Prostate gland (tissue), 2 donors: ENCODE data around the gene COL5A1.

ENCODE experiments used
- POLR2A ChIP-seq: fragments of 450-650 bp; IDR thresholded peaks from one replicate; pipeline ENCODE4 v1.6.1; 2016; ENCODE audit warnings: antibody characterized with exemption, mild to moderate bottlenecking
- POLR2AphosphoS5 ChIP-seq: sonication (generic); formaldehyde crosslinking; IDR thresholded peaks from one replicate; pipeline ENCODE4 v1.6.1; 2017; ENCODE audit warnings: antibody characterized with exemption
- TF ChIP-seq, protein P1 (sequence below), 4 experiments: fragments of 200-600 bp in 2 of 4; fragments of 450-650 bp in 2 of 4; sonication (generic) in 2 of 4; IDR thresholded peaks; 1 replicate in 3 of 4; 2 replicates in 1 of 4; pipeline ENCODE4 v1.5.1; 2016 to 2019; ENCODE audit warnings: antibody characterized with exemption in 4 of 4, mild to moderate bottlenecking in 2 of 4, moderate library complexity in 2 of 4

DNA sequence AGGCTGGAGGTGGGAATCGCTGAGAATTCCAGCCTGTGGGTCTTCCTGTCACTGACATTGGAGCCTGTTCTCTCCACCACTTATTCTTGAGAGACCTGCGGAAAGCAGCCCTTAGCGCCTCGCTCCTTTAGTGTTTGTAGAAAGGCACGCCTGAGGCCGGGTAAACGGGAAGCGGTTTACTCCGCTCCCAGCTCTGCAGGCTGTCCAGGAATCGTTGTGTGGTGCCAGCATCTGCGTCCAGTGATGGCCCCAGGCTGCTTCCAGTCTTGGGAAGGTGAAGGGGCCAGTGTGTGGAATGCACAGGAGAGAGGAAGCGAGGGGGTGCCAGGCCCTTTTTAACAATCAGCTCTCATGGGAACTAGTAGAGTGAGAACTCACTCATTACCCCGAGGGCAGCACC lies 194.4 kb downstream of the COL5A1 start:
- TF ChIP-seq, protein P1, sequence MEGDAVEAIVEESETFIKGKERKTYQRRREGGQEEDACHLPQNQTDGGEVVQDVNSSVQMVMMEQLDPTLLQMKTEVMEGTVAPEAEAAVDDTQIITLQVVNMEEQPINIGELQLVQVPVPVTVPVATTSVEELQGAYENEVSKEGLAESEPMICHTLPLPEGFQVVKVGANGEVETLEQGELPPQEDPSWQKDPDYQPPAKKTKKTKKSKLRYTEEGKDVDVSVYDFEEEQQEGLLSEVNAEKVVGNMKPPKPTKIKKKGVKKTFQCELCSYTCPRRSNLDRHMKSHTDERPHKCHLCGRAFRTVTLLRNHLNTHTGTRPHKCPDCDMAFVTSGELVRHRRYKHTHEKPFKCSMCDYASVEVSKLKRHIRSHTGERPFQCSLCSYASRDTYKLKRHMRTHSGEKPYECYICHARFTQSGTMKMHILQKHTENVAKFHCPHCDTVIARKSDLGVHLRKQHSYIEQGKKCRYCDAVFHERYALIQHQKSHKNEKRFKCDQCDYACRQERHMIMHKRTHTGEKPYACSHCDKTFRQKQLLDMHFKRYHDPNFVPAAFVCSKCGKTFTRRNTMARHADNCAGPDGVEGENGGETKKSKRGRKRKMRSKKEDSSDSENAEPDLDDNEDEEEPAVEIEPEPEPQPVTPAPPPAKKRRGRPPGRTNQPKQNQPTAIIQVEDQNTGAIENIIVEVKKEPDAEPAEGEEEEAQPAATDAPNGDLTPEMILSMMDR (IDR thresholded peaks at IDR 0.05) = no peak
- no peak for TF ChIP-seq POLR2A
- no peak for TF ChIP-seq POLR2AphosphoS5
